Gastrocnemius medialis (tissue), 4 donors: Measurements from ENCODE around the gene TENT4B.

Experiments used
- POLR2A ChIP-seq, 2 donors: fragments of 450-650 bp; IDR thresholded peaks; one replicate each; pipeline ENCODE4 v1.6.1; 2017; ENCODE audit warnings: antibody characterized with exemption in 2 of 2, mild to moderate bottlenecking in 2 of 2, moderate library complexity in 2 of 2
- TF ChIP-seq, protein P1 (sequence below), 5 experiments: fragments of 450-650 bp in 3 of 5; fragments of 200-600 bp in 2 of 5; sonication (generic) in 2 of 5; IDR thresholded peaks in 4 of 5; conservative IDR thresholded peaks in 1 of 5; 1 replicate in 4 of 5; 2 replicates in 1 of 5; pipeline ENCODE4 v1.5.1; 2016 to 2019; ENCODE audit warnings: antibody characterized with exemption in 5 of 5, mild to moderate bottlenecking in 3 of 5, moderate library complexity in 3 of 5

DNA sequence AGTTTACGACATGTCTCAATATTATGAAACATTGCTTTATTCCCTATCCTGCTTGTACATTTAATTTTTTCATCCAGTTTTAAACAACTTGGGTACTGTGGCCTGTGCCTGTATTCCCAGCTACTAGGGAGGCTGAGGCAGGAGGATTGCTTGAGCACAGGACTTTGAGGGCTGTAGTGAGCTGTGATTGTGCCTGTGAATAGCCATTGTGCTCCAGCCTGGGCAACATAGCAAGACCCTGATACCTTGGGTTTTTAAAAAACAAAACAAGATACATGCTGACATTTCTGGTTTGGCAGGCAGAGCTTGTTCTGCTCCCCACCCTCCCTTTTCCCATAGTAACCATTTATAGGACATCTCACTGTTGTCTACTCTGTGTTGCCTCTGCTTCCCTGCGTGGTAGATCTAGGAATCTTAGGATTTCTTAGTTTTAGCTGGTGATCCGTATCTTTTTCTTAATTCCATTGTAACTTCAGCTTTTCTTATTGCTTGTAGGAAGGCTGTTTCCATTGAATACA, 35.6 kb downstream of the TENT4B start:
- TF ChIP-seq POLR2A (IDR thresholded peaks at IDR 0.05), result no peak
- TF ChIP-seq, protein P1, sequence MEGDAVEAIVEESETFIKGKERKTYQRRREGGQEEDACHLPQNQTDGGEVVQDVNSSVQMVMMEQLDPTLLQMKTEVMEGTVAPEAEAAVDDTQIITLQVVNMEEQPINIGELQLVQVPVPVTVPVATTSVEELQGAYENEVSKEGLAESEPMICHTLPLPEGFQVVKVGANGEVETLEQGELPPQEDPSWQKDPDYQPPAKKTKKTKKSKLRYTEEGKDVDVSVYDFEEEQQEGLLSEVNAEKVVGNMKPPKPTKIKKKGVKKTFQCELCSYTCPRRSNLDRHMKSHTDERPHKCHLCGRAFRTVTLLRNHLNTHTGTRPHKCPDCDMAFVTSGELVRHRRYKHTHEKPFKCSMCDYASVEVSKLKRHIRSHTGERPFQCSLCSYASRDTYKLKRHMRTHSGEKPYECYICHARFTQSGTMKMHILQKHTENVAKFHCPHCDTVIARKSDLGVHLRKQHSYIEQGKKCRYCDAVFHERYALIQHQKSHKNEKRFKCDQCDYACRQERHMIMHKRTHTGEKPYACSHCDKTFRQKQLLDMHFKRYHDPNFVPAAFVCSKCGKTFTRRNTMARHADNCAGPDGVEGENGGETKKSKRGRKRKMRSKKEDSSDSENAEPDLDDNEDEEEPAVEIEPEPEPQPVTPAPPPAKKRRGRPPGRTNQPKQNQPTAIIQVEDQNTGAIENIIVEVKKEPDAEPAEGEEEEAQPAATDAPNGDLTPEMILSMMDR (IDR thresholded peaks at IDR 0.05 in 4 of 5, conservative IDR thresholded peaks at IDR 0.05 in 1 of 5), result no peak
